Testis (tissue), 3 donors: Measurements from ENCODE around the gene SLC25A33. TPM values are rescaled to one million over a fixed set of nuclear protein-coding genes. Genes with fewer than 3 reads are reported as not detected.

Experiments
- DNase-seq: peaks from one replicate; pipeline ENCODE4 v3.0.0-alpha.2; 2019
- H3K27ac ChIP-seq, 2 donors: fragments of 200-600 bp; sonication (generic); one replicate each; pipeline ENCODE4 v1.5.1; 2019
- H3K27me3 ChIP-seq: fragments of 200-600 bp; sonication (generic); one replicate; pipeline ENCODE4 v1.5.1; 2019
- H3K36me3 ChIP-seq: fragments of 200-600 bp; sonication (generic); one replicate; pipeline ENCODE4 v1.5.1; 2017; ENCODE audit warnings: low read depth; ENCODE audit errors: missing control alignments
- H3K4me1 ChIP-seq: fragments of 200-600 bp; sonication (generic); one replicate; pipeline ENCODE4 v1.5.1; 2019
- H3K4me3 ChIP-seq, 2 donors: fragments of 200-600 bp; sonication (generic); one replicate each; pipeline ENCODE4 v1.5.1; 2017 to 2019
- H3K9me3 ChIP-seq: fragments of 200-600 bp; sonication (generic); one replicate; pipeline ENCODE4 v1.5.1; 2017
- POLR2A ChIP-seq: fragments of 450-650 bp; IDR thresholded peaks from one replicate; pipeline ENCODE4 v1.6.1; 2017; ENCODE audit warnings: antibody characterized with exemption, mild to moderate bottlenecking, moderate library complexity
- WGBS, 2 donors: methylation state at CpG; one replicate each; pipeline ENCODE4 v1.1.5; 2018; 5-methylcytosine and 5-hydroxymethylcytosine counted together
- intact Hi-C: fragments of 100-400 bp; cut with DNase I; formaldehyde crosslinking; loops from one replicate; pipeline ENCODE4 v1.15.1; 2023; ENCODE audit warnings: low total_unique reads
- polyA plus RNA-seq: library from polyadenylated mRNA; stranded (reverse); fragments of 350-450 nt; fragmentation: Illumina TruSeq; extraction: RNeasy Lipid Tissue Mini Kit (QIAGEN cat#74804); gene quantifications from one replicate; pipeline ENCODE4 v1.2.3, GENCODE V29; 2014; ENCODE audit warnings: low read depth, low replicate concordance; ENCODE audit not compliant: insufficient read depth
- total RNA-seq, 2 donors: library from RNA; depleted of rRNA; stranded (reverse); fragments of >200 nt; gene quantifications; one replicate each; pipeline ENCODE4 v1.2.3, GENCODE V29; 2016
- TF ChIP-seq, protein P1 (sequence below), 3 experiments: fragments of 450-650 bp in 2 of 3; fragments of 200-600 bp in 1 of 3; sonication (generic) in 1 of 3; IDR thresholded peaks; one replicate each; pipeline ENCODE4 v1.5.1; 2016 to 2019; ENCODE audit warnings: antibody characterized with exemption in 3 of 3, mild to moderate bottlenecking in 2 of 3, moderate library complexity in 1 of 3

The SLC25A33 gene
- total and polyA plus RNA-seq, 3 donors from 2014 or later: 16.3 to 26.0 (median 17.4) TPM

DNA sequence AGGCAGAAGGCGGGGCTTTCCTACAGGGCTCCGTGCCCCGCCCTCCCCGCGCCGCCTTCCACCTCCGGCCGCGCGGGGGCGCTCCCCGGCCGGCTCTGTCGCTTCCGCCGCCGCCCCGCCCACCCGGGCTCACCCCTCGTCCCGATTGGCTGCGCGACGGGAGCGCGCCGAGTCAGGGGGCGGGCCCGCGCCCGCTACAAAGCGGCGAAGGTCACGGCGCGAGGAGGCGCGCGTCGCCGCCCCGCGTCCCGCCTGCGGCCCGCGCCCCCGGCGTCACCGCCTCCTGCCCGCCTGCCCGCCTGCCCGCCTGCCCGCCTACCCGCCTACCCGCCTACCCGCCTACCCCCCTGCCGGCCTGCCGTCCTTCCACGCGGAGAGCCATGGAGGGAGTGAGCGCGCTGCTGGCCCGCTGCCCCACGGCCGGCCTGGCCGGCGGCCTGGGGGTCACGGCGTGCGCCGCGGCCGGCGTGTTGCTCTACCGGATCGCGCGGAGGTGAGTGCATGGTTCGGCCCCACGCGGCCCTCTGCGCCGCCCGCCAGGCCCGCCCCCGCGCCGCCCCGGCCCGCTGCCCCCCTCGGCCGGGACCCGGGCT lies 49.4 kb downstream of the SLC25A33 start, which contains the start of gene TMEM201:
TMEM201 (plus strand) TSS at position 361 of the 593 bp plus-strand sequence; CDS start at position 381, 20 bp downstream.
- Histone ChIP-seq H3K27ac (peak within 1 kb of the TSS in 1 of 2 donors; percentile 61), H3K4me1 (peaks cover 26% of the 10 kb centered on the region), H3K36me3 (no peaks in the 10 kb centered on the region), H3K4me3 (peak within 1 kb of the TSS; percentile 69 to 71), H3K27me3 (no peaks in the 10 kb centered on the region), H3K9me3 (no peaks in the 10 kb centered on the region)
- intact Hi-C loops: no loop called here
- TF ChIP-seq, protein P1, sequence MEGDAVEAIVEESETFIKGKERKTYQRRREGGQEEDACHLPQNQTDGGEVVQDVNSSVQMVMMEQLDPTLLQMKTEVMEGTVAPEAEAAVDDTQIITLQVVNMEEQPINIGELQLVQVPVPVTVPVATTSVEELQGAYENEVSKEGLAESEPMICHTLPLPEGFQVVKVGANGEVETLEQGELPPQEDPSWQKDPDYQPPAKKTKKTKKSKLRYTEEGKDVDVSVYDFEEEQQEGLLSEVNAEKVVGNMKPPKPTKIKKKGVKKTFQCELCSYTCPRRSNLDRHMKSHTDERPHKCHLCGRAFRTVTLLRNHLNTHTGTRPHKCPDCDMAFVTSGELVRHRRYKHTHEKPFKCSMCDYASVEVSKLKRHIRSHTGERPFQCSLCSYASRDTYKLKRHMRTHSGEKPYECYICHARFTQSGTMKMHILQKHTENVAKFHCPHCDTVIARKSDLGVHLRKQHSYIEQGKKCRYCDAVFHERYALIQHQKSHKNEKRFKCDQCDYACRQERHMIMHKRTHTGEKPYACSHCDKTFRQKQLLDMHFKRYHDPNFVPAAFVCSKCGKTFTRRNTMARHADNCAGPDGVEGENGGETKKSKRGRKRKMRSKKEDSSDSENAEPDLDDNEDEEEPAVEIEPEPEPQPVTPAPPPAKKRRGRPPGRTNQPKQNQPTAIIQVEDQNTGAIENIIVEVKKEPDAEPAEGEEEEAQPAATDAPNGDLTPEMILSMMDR (IDR thresholded peaks at IDR 0.05): peak; percentile 71 to 88 (median 82)
- TF ChIP-seq POLR2A: no peak
- DNase-seq: peak; percentile 96
- 1 to 20% methylated on average over 1 to 82 of the region's 94 CpGs for WGBS, 2 donors

- Histone ChIP-seq H3K9me3 (no peaks in the 10 kb centered on the region), H3K4me1 (peaks cover 29% of the 10 kb centered on the region), H3K36me3 (no peaks in the 10 kb centered on the region), H3K27me3 (no peaks in the 10 kb centered on the region), H3K27ac (peak overlapping the region in 1 of 2 donors; percentile 61), H3K4me3 (peak overlapping the region; percentile 69 to 71)
- DNase-seq: peak; percentile 37
- no peak for TF ChIP-seq POLR2A
- TF ChIP-seq, protein P1 (IDR thresholded peaks at IDR 0.05): no peak
- intact Hi-C loops: no loop called here
- 1 to 3% methylated on average over 6 to 58 of the region's 63 CpGs for WGBS, 2 donors
Observed at GRCh38 chr1:9589144-9589718, 50.0 kb downstream of the SLC25A33 start.

DNA sequence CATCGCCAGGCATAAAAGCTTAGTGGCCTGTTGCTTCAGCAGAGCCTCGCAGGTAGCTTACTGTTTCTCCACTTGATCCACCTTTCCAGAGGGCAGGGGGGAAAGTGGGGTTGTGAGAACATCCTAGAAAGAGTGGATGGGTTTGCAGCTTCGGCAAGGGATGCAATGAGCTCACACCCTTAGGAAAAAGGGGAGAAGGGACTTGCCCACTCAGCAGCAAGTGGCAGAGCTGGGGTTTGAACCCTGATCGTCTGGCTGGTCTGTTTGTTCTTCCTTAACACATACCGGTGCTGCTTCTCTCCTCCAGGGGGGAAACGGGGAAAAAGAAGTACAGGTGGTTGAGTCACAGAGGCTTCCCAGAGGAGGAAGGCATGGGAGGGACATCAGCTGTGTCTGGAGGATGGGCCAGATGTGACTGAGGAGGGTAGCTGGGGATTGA lies 50.5 kb downstream of the SLC25A33 start:
- 10 to 17% methylated on average over 6 of the region's 6 CpGs for WGBS, 2 donors
- TF ChIP-seq, protein P1 (IDR thresholded peaks at IDR 0.05): no peak
- no peak for TF ChIP-seq POLR2A
- no peak for DNase-seq
- no peaks in the 10 kb centered on the region for H3K9me3 ChIP-seq
- intact Hi-C loops: no loop called here
- H3K36me3 ChIP-seq: no peaks in the 10 kb centered on the region
- no peaks in the 10 kb centered on the region for H3K27me3 ChIP-seq
- H3K4me1 ChIP-seq: peaks cover 29% of the 10 kb centered on the region
- H3K27ac ChIP-seq: peak overlapping the region in 1 of 2 donors; percentile 61
- peak overlapping the region; percentile 69 to 71 for H3K4me3 ChIP-seq

- no peak for TF ChIP-seq POLR2A
- TF ChIP-seq, protein P1 (IDR thresholded peaks at IDR 0.05): no peak
- H3K4me1 ChIP-seq: peaks cover 29% of the 10 kb centered on the region
- H3K4me3 ChIP-seq: no peak overlapping the region
- intact Hi-C loops: no loop called here
- no peaks in the 10 kb centered on the region for H3K36me3 ChIP-seq
- no peaks in the 10 kb centered on the region for H3K27me3 ChIP-seq
- H3K27ac ChIP-seq: no peak overlapping the region
- no peaks in the 10 kb centered on the region for H3K9me3 ChIP-seq
- WGBS, 2 donors: 49 to 65% methylated on average over 5 to 7 of the region's 7 CpGs
- no peak for DNase-seq
Observed at GRCh38 chr1:9590201-9590600, 50.9 kb downstream of the SLC25A33 start.
